GM18498 (cell line): ENCODE results near the gene ICAM5.
"Not testable (repeated sequence)": the region's sequence is repeated elsewhere in the genome, so short reads cannot be mapped to it uniquely, and the experiment has no call there.

ENCODE experiments used
- ATAC-seq: cut with Tn5 transposase; IDR thresholded peaks from one replicate; pipeline ENCODE4 v1.9.1; 2021; ENCODE audit warnings: mild to moderate bottlenecking, moderate library complexity; ENCODE audit not compliant: unreplicated experiment

ICAM5 gene

GRCh38 chr19:10270180-10270615 lies 19.6 kb upstream of the ICAM5 start:
- ATAC-seq: peak; percentile 50

- ATAC-seq: peak; percentile 47
Observed at GRCh38 chr19:10270616-10271394, 18.9 kb upstream of the ICAM5 start, which contains the start of gene ICAM1. ICAM1 (plus strand) TSS chr19:10271120; CDS start chr19:10271160, 40 bp downstream.

DNA sequence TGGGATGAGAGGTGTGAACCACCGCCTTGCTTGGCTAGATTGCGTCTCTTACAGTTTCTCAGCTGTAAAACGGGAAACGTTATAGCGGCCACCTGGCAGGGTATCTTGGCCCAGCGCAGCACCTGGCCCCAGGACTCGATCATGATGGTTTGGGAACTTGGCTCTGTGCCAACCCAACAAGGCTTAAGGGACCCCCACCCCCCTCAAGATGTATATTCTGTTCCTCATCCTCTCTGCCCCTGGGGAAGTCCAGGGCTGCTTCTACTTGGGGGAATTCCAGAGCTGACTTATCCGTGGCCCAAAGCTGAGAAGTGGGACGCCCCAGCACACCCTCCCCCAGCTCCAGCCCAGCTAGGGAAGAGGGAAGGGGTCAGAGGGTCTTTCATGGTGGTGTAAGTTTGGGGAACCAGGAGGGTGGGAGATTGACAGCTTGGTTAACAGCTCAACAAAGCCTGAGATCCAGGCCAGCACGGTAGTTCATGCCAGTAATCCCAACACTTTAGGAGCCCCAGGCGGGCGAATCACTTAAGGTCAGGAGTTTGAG lies 18.1 kb upstream of the ICAM5 start:
- peak; percentile 19 for ATAC-seq

DNA sequence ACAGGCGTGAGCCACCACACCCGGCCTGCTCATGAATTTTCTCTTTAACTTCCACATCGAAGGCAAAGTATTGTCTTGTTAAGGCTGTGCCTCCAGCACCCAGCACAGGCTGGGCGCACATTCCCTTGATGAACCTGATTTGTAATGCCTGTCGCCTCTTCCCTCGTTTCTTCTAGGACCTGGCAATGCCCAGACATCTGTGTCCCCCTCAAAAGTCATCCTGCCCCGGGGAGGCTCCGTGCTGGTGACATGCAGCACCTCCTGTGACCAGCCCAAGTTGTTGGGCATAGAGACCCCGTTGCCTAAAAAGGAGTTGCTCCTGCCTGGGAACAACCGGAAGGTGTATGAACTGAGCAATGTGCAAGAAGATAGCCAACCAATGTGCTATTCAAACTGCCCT lies 15.2 kb upstream of the ICAM5 start:
- ATAC-seq: no peak

DNA sequence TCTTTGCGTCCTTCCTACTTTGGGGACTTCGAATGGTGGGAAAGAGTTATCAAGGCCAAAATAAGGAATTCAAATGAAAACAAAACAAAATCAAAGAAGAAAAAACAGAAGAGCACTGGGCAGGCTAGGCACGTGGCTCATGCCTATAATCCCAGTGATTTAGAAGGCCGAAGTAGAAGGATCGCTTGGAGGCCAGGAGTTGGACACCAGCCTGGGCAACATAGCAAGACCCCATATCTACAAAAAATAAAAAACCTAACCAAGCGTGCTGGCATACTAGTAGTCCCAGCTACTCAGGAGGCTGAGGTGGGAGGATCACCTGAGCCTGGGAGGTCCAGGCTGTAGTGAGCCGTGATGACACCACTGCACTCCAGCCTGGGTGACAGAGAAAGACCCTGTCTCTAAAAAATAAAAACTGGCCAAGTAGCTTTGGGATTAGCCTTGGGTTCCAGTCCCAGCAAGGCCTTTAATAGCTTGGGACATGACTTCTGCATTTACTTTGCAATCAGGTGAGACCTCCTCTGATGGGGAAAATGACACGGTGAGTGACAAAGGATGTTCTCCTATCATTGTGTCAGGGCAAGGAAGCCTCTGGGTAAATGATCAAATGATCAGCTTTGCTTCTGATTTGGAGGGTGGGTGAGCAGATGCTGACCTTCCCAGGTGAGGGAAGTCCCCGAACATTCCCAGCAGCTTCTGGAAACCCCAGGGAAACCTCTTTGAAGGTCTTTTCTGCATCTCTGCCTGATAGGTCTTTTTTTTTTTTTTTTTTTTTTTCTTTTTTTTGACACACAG lies 11.8 kb upstream of the ICAM5 start:
- ATAC-seq: no peak

- ATAC-seq: no peak
Observed at GRCh38 chr19:10278935-10279334, 10.8 kb upstream of the ICAM5 start.

GRCh38 chr19:10279737-10280442 lies 9.9 kb upstream of the ICAM5 start:
- ATAC-seq: no peak

DNA sequence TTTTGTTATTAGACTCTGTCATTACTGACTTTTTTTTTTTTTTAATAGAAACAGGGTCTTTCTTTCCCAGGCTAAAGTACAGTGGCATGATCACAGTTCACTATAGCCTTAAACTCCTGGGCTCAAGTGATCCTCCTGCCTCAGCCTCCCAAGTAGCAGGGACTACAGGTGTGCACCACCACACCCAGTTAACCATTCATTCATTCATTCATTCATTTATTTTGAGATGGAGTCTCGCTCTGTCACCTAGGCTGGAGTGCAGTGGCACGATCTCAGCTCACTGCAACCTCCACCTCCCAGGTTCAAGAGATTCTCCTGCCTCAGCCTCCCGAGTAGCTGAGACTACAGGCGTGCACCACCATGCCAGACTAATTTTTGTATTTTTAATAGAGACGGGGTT lies 7.7 kb upstream of the ICAM5 start:
- ATAC-seq: not testable (repeated sequence)

- ATAC-seq: no peak
Observed at GRCh38 chr19:10283301-10284064, 6.3 kb upstream of the ICAM5 start.

- no peak for ATAC-seq
Observed at GRCh38 chr19:10284065-10284959, 5.4 kb upstream of the ICAM5 start.

DNA sequence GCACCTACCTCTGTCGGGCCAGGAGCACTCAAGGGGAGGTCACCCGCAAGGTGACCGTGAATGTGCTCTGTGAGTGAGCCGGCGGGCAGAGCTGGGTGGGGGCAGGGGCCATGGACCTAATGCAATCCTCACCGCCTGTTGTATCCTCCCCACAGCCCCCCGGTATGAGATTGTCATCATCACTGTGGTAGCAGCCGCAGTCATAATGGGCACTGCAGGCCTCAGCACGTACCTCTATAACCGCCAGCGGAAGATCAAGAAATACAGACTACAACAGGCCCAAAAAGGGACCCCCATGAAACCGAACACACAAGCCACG lies 4.8 kb upstream of the ICAM5 start:
- no peak for ATAC-seq

DNA sequence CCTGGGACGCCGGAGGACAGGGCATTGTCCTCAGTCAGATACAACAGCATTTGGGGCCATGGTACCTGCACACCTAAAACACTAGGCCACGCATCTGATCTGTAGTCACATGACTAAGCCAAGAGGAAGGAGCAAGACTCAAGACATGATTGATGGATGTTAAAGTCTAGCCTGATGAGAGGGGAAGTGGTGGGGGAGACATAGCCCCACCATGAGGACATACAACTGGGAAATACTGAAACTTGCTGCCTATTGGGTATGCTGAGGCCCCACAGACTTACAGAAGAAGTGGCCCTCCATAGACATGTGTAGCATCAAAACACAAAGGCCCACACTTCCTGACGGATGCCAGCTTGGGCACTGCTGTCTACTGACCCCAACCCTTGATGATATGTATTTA lies 4.4 kb upstream of the ICAM5 start:
- no peak for ATAC-seq

GRCh38 chr19:10286803-10287737 lies 2.7 kb upstream of the ICAM5 start, which contains the start of gene ICAM4:
ICAM4 (plus strand) TSS chr19:10286955; CDS start chr19:10287013, 58 bp downstream.
- no peak for ATAC-seq

DNA sequence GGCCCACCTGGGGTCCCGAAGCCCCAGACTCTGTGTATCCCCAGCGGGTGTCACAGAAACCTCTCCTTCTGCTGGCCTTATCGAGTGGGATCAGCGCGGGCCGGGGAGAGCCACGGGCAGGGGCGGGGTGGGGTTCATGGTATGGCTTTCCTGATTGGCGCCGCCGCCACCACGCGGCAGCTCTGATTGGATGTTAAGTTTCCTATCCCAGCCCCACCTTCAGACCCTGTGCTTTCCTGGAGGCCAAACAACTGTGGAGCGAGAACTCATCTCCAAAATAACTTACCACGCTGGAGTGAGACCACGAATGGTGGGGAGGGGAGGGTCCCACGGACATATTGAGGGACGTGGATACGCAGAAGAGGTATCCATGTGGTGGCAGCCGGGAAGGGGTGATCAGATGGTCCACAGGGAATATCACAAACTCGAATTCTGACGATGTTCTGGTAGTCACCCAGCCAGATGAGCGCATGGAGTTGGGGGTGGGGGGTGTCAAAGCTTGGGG lies 1.0 kb upstream of the ICAM5 start:
- no peak for ATAC-seq

DNA sequence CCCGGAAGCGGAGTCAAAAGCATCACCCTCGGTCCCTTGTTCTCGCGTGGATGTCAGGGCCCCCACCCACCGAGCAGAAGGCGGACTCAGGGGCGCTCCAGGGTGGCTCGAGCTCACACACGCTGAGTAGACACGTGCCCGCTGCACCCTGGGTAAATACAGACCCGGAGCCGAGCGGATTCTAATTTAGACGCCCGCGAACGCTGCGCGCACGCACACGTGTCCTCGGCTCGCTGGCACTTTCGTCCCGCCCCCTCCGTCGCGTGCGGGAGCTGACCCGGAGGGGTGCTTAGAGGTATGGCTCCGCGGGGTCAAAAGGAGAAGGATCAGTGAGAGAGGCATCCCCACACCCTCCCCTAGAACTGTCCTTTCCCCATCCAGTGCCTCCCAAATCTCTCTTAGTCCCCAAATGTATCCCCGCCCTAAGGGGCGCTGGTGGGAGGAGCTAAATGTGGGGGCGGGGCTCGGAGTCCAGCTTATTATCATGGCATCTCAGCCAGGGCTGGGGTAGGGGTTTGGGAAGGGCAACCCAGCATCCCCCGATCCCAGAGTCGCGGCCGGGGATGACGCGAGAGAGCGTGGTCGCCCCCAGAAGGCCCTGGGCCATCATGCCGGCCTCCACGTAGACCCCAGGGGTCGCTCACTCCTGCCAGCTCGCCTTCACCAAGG lies 451 bp upstream of the ICAM5 start:
- ATAC-seq: no peak

GRCh38 chr19:10290357-10290875 lies 664 bp downstream of the ICAM5 start:
- ATAC-seq: no peak

DNA sequence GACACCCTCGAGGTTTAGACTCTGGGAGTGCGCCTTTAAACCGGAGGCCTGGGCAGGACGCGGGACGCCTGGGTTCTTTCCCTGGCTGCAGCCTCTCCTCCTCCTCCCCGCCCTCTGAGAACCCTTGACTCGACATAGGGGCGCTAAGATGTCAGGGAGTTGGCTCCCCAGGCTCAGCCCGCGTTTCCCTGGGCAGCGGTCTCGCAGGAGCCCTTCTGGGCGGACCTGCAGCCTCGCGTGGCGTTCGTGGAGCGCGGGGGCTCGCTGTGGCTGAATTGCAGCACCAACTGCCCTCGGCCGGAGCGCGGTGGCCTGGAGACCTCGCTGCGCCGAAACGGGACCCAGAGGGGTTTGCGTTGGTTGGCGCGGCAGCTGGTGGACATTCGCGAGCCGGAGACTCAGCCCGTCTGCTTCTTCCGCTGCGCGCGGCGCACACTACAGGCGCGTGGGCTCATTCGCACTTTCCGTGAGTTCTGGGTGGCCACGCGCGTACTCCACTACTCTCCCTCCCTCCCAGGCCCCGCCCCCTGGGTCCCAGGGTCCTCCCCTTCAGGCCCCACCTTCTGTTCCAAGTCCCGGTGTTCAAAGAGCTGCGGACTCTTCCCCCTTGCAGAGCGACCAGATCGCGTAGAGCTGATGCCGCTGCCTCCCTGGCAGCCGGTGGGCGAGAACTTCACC lies 1.3 kb downstream of the ICAM5 start:
- no peak for ATAC-seq
